Thyroid gland (tissue), 4 donors: ENCODE data around the gene SNCAIP. TPM values are rescaled to one million over a fixed set of nuclear protein-coding genes. Genes with fewer than 3 reads are reported as not detected.

ENCODE experiments used
- DNase-seq, 2 donors: peaks; one replicate each; pipeline ENCODE4 v3.0.0-alpha.2; 2019
- H3K27ac ChIP-seq, 3 donors: fragments of 200-600 bp; sonication (generic); 1 replicate in 2 of 3; 2 replicates in 1 of 3; pipeline ENCODE4 v1.5.1; 2016 to 2019; ENCODE audit warnings: mild to moderate bottlenecking in 1 of 3, moderate library complexity in 1 of 3
- H3K27me3 ChIP-seq: fragments of 200-600 bp; sonication (generic); one replicate; pipeline ENCODE4 v1.5.1; 2019
- H3K36me3 ChIP-seq, 2 donors: fragments of 200-600 bp; sonication (generic); one replicate each; pipeline ENCODE4 v1.5.1; 2016 to 2019
- H3K4me1 ChIP-seq, 2 donors: fragments of 200-600 bp; sonication (generic); one replicate each; pipeline ENCODE4 v1.5.1; 2017 to 2019
- H3K4me3 ChIP-seq, 3 donors: fragments of 200-600 bp; sonication (generic); replicated peaks in 1 of 3; 1 replicate in 2 of 3; 2 replicates in 1 of 3; pipeline ENCODE4 v1.5.1; 2016; ENCODE audit warnings: mild to moderate bottlenecking in 1 of 3
- H3K9me3 ChIP-seq: fragments of 200-600 bp; sonication (generic); one replicate; pipeline ENCODE4 v1.5.1; 2017
- POLR2A ChIP-seq, 2 donors: fragments of 450-650 bp; IDR thresholded peaks; one replicate each; pipeline ENCODE4 v1.6.1; 2017; ENCODE audit warnings: antibody characterized with exemption in 2 of 2, mild to moderate bottlenecking in 2 of 2, moderate library complexity in 1 of 2
- WGBS, 2 donors: methylation state at CpG; one replicate each; pipeline ENCODE4 v1.1.5; 2017; 5-methylcytosine and 5-hydroxymethylcytosine counted together
- intact Hi-C: fragments of 100-400 bp; cut with DNase I; formaldehyde crosslinking; loops from one replicate; pipeline ENCODE4 v1.15.1; 2023
- total RNA-seq, 4 donors: library from RNA; depleted of rRNA; stranded (reverse); fragments of >200 nt; gene quantifications; one replicate each; pipeline ENCODE4 v1.2.3, GENCODE V29; 2016
- TF ChIP-seq, protein P1 (sequence below), 6 experiments: fragments of 200-600 bp in 3 of 6; fragments of 450-650 bp in 3 of 6; sonication (generic) in 3 of 6; IDR thresholded peaks; one replicate each; pipeline ENCODE4 v1.5.1; 2016 to 2019; ENCODE audit warnings: antibody characterized with exemption in 6 of 6, mild to moderate bottlenecking in 2 of 6, inconsistent platforms in 1 of 6, moderate library complexity in 1 of 6

The SNCAIP gene
- total RNA-seq, 4 donors from 2014 or later, result 4.0 to 12.8 (median 9.8) TPM

DNA sequence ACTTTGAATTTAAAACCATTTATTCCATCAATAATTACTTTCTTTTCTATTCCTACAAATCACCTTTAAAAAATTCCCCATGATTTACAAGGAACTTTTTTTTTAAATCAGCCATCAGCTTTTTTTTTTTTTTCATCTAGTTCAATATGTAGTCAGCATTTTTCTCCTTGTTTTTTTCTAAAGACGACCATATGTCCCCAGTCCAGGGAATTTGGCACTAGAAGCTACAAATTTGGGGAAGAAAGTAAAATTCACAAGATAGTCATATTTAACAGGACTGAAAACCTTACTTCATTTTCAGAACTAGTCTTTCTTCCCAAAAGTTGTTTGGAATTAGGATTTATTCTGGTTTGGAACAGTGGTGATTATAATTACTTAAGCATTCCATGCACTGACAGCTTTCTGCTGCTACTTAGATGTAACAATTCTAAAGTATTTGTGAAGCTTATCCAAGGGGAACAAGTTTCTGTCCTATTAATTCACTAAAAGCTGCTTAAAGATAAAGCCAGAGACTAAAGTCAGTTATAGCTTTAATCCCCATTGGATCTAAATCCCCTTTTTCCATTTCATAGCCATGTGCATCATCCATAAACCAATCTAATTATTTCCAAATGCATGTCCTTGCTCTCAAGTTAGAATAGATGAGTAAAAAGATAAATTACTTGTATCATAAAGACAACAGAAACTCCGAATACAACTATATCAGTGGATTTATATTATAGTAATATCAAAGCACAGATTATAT, 7.4 kb upstream of the SNCAIP start:
- intact Hi-C loops, result no loop called here
- no peak for DNase-seq
- Histone ChIP-seq H3K4me3 (no peak overlapping the region), H3K36me3 (no peaks in the 10 kb centered on the region), H3K27ac (no peak overlapping the region), H3K4me1 (no peaks in the 10 kb centered on the region), H3K9me3 (no peaks in the 10 kb centered on the region), H3K27me3 (no peaks in the 10 kb centered on the region)
- no peak for TF ChIP-seq POLR2A (IDR thresholded peaks at IDR 0.05)
- TF ChIP-seq, protein P1, sequence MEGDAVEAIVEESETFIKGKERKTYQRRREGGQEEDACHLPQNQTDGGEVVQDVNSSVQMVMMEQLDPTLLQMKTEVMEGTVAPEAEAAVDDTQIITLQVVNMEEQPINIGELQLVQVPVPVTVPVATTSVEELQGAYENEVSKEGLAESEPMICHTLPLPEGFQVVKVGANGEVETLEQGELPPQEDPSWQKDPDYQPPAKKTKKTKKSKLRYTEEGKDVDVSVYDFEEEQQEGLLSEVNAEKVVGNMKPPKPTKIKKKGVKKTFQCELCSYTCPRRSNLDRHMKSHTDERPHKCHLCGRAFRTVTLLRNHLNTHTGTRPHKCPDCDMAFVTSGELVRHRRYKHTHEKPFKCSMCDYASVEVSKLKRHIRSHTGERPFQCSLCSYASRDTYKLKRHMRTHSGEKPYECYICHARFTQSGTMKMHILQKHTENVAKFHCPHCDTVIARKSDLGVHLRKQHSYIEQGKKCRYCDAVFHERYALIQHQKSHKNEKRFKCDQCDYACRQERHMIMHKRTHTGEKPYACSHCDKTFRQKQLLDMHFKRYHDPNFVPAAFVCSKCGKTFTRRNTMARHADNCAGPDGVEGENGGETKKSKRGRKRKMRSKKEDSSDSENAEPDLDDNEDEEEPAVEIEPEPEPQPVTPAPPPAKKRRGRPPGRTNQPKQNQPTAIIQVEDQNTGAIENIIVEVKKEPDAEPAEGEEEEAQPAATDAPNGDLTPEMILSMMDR (IDR thresholded peaks at IDR 0.05), result no peak
- 78 to 82% methylated on average over 2 of the region's 2 CpGs for WGBS, 2 donors

DNA sequence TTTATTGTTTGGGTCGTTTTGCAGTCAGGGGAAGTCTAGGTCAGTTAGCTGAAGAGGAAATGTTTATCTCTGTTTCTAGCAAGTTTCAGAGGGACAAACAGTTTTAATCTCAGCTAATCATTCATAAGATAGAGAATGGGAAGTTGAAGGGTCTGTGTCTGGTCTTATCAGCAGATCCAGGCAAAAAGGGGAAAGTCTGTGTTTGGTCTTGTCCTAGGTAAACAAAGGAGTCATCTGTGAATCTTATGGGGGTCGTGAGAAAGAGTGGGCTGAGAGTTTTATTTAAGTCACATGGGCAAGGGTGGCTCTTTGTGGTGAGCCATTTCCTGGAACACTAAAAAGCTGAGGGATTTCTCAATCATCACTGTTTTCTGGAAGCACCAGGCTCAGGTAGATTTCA, 5.6 kb upstream of the SNCAIP start:
- WGBS, 2 donors, result 50 to 51% methylated on average over 2 of the region's 2 CpGs
- Histone ChIP-seq H3K36me3 (no peaks in the 10 kb centered on the region), H3K4me1 (no peaks in the 10 kb centered on the region), H3K9me3 (no peaks in the 10 kb centered on the region), H3K27me3 (no peaks in the 10 kb centered on the region), H3K27ac (no peak overlapping the region), H3K4me3 (no peak overlapping the region)
- intact Hi-C loops, result no loop called here
- DNase-seq, result no peak
- TF ChIP-seq POLR2A (IDR thresholded peaks at IDR 0.05), result no peak
- TF ChIP-seq, protein P1 (IDR thresholded peaks at IDR 0.05), result no peak

DNA sequence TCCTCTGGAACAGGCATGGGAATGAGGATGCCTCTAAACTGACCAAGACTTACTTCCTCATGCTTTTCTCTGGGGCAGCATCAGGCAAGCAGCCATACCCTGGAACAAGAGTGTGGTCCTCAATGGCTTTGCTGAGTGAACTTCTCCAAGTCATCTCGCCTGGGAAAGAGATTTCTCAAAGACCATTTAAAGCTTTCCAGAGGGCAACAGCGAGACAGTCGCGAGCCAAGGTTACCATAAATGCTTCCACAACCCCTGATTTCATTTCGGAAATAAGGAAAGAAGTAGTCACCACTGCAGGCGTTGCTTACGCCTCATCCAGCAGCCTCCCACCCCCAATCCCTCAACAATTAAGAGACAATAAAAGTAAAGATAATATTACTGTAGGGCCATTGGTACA, 1.1 kb upstream of the SNCAIP start:
- Histone ChIP-seq H3K36me3 (no peaks in the 10 kb centered on the region), H3K4me1 (peaks cover 0 to 10% of the 10 kb centered on the region in 2 donors), H3K4me3 (no peak overlapping the region), H3K27ac (peak overlapping the region in 1 of 3 donors; percentile 34), H3K9me3 (no peaks in the 10 kb centered on the region), H3K27me3 (no peaks in the 10 kb centered on the region)
- TF ChIP-seq, protein P1 (IDR thresholded peaks at IDR 0.05), result no peak
- DNase-seq, result no peak
- WGBS, 2 donors, result 64 to 67% methylated on average over 7 of the region's 7 CpGs
- intact Hi-C loops, result no loop called here

DNA sequence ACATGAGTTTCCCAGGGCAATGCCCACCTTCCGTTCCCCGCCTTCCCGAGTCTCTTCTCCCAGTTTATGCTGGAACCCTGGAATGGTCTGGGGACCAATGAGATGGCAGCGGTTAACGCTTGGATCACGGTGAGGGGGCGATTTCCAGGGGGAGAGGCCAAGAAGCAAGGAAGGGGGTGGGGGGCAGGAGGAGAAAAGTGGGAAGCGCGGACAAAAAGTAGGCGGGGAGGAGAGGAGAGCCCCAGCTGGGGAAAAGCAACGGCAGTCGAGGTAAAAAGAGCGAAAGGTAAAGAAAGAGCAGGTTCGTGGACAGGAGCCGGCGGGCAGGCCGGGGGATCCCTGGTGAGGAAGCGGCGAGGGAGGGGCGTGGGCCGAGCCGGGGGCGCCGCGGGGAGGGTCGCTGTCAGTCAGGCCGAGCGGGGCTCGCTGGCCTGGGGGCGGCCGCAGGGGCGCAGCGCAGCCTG, 508 bp upstream of the SNCAIP start:
- Histone ChIP-seq H3K27me3 (no peaks in the 10 kb centered on the region), H3K4me1 (peaks cover 0 to 10% of the 10 kb centered on the region in 2 donors), H3K36me3 (no peaks in the 10 kb centered on the region), H3K9me3 (no peaks in the 10 kb centered on the region), H3K27ac (peak overlapping the region in 1 of 3 donors; percentile 34), H3K4me3 (peak overlapping the region in 1 of 3 donors; percentile 59)
- intact Hi-C loops, result no loop called here
- peak in 1 of 2 donors; percentile 12 for DNase-seq
- TF ChIP-seq, protein P1 (IDR thresholded peaks at IDR 0.05), result no peak
- no peak for TF ChIP-seq POLR2A (IDR thresholded peaks at IDR 0.05)
- WGBS, 2 donors, result 3% methylated on average over 32 to 33 of the region's 33 CpGs
